ENCODE results near the gene CACNA1H. TPM values are rescaled to one million over a fixed set of nuclear protein-coding genes. Genes with fewer than 3 reads are reported as not detected.

Gene CACNA1H
- total RNA-seq, 1 donor from 2014 or later, result 9.5 TPM

DNA sequence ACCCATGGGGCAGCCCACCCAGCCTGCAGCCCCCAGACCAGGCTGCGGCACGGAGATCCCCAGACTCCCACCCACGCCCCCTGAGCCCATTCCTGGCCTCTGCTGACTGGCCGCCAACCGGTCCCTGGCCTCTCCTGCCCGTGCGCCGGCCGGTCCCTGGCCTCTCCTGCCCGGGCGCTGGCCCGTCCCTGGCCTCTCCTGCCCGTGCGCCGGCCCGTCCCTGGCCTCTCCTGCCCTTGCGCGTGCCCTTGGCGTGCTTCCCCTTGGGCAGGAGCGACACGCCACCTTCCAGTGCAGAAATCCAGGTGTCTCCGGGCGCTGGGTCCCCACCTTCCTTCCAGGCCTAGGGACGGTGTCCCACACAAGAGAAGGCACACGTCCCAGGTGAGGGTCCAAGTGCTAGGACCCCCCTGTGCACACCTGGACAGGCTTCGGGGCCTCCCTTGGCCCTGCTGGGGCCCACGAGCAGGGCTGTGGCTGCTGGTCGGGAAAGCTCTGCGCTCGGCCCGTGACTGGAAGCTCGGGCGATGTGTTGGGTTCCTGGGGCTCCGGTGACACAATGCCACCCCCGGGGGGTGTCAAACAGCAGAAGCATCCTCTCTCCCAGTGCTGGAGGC, 21.4 kb upstream of the CACNA1H start:
- H3K27ac ChIP-seq, result no peak overlapping the region
- H3K4me2 ChIP-seq, result no peak overlapping the region
- H2AFZ ChIP-seq (replicated peaks), result no peak overlapping the region
- Mint-ChIP-seq H3K4me1 (peaks cover 4% of the 10 kb centered on the region), H3K36me3 (no peaks in the 10 kb centered on the region), H3K4me3 (no peak overlapping the region), H3K9me3 (no peaks in the 10 kb centered on the region), H3K27ac (no peak overlapping the region), H3K27me3 (ENCODE audit: insufficient read depth, low read depth) (peaks cover 9% of the 10 kb centered on the region)
- no peaks in the 10 kb centered on the region for H3K9me3 ChIP-seq (ENCODE audit: low read depth)
- H3K79me2 ChIP-seq (ENCODE audit: low read depth), result no peaks in the 10 kb centered on the region
- H4K20me1 ChIP-seq (ENCODE audit: low read depth), result no peaks in the 10 kb centered on the region
- H3F3A ChIP-seq (ENCODE audit: low read depth), result no peaks in the 10 kb centered on the region
- no peak overlapping the region for H3K4me3 ChIP-seq
- no peak overlapping the region for H3K9ac ChIP-seq
- H3K4me1 ChIP-seq, result peaks cover 3% of the 10 kb centered on the region
- DNase-seq (ENCODE audit: low spot score), result no peak
- TF ChIP-seq EZH2 (IDR thresholded peaks at IDR 0.05) (no peak), EZH2phosphoT487 (IDR thresholded peaks at IDR 0.05) (no peak)
- TF ChIP-seq, protein P1, sequence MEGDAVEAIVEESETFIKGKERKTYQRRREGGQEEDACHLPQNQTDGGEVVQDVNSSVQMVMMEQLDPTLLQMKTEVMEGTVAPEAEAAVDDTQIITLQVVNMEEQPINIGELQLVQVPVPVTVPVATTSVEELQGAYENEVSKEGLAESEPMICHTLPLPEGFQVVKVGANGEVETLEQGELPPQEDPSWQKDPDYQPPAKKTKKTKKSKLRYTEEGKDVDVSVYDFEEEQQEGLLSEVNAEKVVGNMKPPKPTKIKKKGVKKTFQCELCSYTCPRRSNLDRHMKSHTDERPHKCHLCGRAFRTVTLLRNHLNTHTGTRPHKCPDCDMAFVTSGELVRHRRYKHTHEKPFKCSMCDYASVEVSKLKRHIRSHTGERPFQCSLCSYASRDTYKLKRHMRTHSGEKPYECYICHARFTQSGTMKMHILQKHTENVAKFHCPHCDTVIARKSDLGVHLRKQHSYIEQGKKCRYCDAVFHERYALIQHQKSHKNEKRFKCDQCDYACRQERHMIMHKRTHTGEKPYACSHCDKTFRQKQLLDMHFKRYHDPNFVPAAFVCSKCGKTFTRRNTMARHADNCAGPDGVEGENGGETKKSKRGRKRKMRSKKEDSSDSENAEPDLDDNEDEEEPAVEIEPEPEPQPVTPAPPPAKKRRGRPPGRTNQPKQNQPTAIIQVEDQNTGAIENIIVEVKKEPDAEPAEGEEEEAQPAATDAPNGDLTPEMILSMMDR (IDR thresholded peaks at IDR 0.05), result no peak
- H3K36me3 ChIP-seq, result no peaks in the 10 kb centered on the region
- no peaks in the 10 kb centered on the region for H3K27me3 ChIP-seq

DNA sequence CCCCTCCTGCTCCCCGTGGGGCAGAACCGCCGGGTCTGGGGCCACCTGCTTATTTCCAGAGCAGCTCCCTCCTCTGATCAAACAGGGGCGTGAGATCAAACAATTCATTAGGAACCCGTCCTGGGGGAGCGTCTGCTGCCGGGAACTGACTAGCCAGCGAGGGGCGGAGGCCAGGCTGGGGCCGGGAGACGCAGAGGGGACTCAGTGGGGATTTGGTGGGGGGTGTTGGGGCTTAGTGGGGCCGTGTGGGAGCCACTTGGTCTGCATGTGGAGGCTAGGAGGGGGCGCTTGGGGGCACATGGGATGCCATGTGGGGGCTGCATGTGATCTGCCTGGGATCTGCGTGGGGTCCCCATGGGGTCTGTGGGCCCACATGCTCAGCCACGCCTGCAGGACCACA, 20.5 kb upstream of the CACNA1H start:
- Mint-ChIP-seq H3K36me3 (no peaks in the 10 kb centered on the region), H3K9me3 (no peaks in the 10 kb centered on the region), H3K27me3 (ENCODE audit: insufficient read depth, low read depth) (peaks cover 12% of the 10 kb centered on the region), H3K27ac (peak overlapping the region; percentile 74), H3K4me3 (no peak overlapping the region), H3K4me1 (peaks cover 4% of the 10 kb centered on the region)
- TF ChIP-seq, protein P1 (IDR thresholded peaks at IDR 0.05), result no peak
- TF ChIP-seq EZH2 (IDR thresholded peaks at IDR 0.05), result no peak
- no peak for TF ChIP-seq EZH2phosphoT487 (IDR thresholded peaks at IDR 0.05)
- H3K9me3 ChIP-seq (ENCODE audit: low read depth), result no peaks in the 10 kb centered on the region
- no peak overlapping the region for H2AFZ ChIP-seq (replicated peaks)
- no peaks in the 10 kb centered on the region for H3K27me3 ChIP-seq
- H3K9ac ChIP-seq, result no peak overlapping the region
- no peak overlapping the region for H3K27ac ChIP-seq
- no peaks in the 10 kb centered on the region for H3F3A ChIP-seq (ENCODE audit: low read depth)
- no peaks in the 10 kb centered on the region for H4K20me1 ChIP-seq (ENCODE audit: low read depth)
- no peaks in the 10 kb centered on the region for H3K4me1 ChIP-seq
- DNase-seq (ENCODE audit: low spot score), result no peak
- no peaks in the 10 kb centered on the region for H3K79me2 ChIP-seq (ENCODE audit: low read depth)
- no peak overlapping the region for H3K4me2 ChIP-seq
- H3K4me3 ChIP-seq, result no peak overlapping the region
- no peaks in the 10 kb centered on the region for H3K36me3 ChIP-seq

DNA sequence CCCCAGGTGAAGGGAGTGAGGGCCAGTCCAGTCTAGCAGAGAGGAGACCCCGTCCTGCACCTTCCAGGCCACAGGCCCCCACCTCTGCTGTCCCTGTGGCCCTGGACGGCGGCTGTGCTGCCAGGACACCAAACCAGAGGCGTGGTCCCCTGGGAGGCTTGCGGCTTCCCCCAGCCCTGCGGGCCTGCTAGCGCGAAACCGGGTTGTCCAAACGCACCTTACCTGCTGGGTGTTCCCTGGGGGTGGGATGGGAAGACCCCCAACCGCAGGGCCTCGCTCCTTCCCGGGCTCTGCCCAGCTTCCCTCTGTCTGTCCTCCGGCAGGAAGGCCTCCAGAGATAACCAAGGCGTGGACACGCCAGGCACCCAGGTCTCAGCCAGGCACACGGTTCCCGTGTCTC, 19.6 kb upstream of the CACNA1H start:
- Histone ChIP-seq H4K20me1 (ENCODE audit: low read depth) (no peaks in the 10 kb centered on the region), H3K4me3 (no peak overlapping the region), H3K36me3 (no peaks in the 10 kb centered on the region), H3K4me2 (no peak overlapping the region), H3K9me3 (ENCODE audit: low read depth) (no peaks in the 10 kb centered on the region), H3K79me2 (ENCODE audit: low read depth) (no peaks in the 10 kb centered on the region), H3K9ac (no peak overlapping the region), H3K27me3 (no peaks in the 10 kb centered on the region), H3F3A (ENCODE audit: low read depth) (no peaks in the 10 kb centered on the region), H3K4me1 (no peaks in the 10 kb centered on the region), H2AFZ (replicated peaks) (no peak overlapping the region), H3K27ac (no peak overlapping the region)
- peaks cover 6% of the 10 kb centered on the region for H3K4me1 Mint-ChIP-seq
- no peaks in the 10 kb centered on the region for H3K36me3 Mint-ChIP-seq
- no peak overlapping the region for H3K4me3 Mint-ChIP-seq
- peaks cover 8% of the 10 kb centered on the region for H3K27me3 Mint-ChIP-seq (ENCODE audit: insufficient read depth, low read depth)
- DNase-seq (ENCODE audit: low spot score), result no peak
- H3K9me3 Mint-ChIP-seq, result peaks cover 2% of the 10 kb centered on the region
- H3K27ac Mint-ChIP-seq, result no peak overlapping the region
- TF ChIP-seq, protein P1 (IDR thresholded peaks at IDR 0.05), result no peak
- TF ChIP-seq EZH2 (IDR thresholded peaks at IDR 0.05) (no peak), EZH2phosphoT487 (IDR thresholded peaks at IDR 0.05) (no peak)
